GM21515 (cell line): Measurements from ENCODE around the gene MAGI1.

Experiments used
- ATAC-seq: cut with Tn5 transposase; IDR thresholded peaks from one replicate; pipeline ENCODE4 v1.9.1; 2021; ENCODE audit not compliant: unreplicated experiment

MAGI1 gene

GRCh38 chr3:65677486-65678010 is 361.2 kb downstream of the MAGI1 start:
- no peak for ATAC-seq

GRCh38 chr3:65676580-65676979 is 362.1 kb downstream of the MAGI1 start:
- ATAC-seq, result no peak

GRCh38 chr3:65675011-65675410 is 363.7 kb downstream of the MAGI1 start:
- no peak for ATAC-seq

- ATAC-seq, result no peak
Measured at GRCh38 chr3:65674226-65674625, 364.5 kb downstream of the MAGI1 start.

GRCh38 chr3:65672871-65673815 is 365.6 kb downstream of the MAGI1 start:
- no peak for ATAC-seq

GRCh38 chr3:65672061-65672460 is 366.7 kb downstream of the MAGI1 start:
- no peak for ATAC-seq

GRCh38 chr3:65671004-65671403 is 367.7 kb downstream of the MAGI1 start:
- no peak for ATAC-seq

- ATAC-seq, result no peak
Measured at GRCh38 chr3:65669163-65669875, 369.4 kb downstream of the MAGI1 start.

- ATAC-seq, result no peak
Measured at GRCh38 chr3:65667963-65668362, 370.8 kb downstream of the MAGI1 start.

GRCh38 chr3:65666448-65667091 is 372.1 kb downstream of the MAGI1 start:
- ATAC-seq, result no peak

- no peak for ATAC-seq
Measured at GRCh38 chr3:65665915-65666314, 372.8 kb downstream of the MAGI1 start.

GRCh38 chr3:65664931-65665330 is 373.8 kb downstream of the MAGI1 start:
- ATAC-seq, result no peak

- no peak for ATAC-seq
Measured at GRCh38 chr3:65664446-65664845, 374.3 kb downstream of the MAGI1 start.

- ATAC-seq, result no peak
Measured at GRCh38 chr3:65662095-65662494, 376.6 kb downstream of the MAGI1 start.

- ATAC-seq, result no peak
Measured at GRCh38 chr3:65660000-65660598, 378.6 kb downstream of the MAGI1 start.

- no peak for ATAC-seq
Measured at GRCh38 chr3:65659396-65659795, 379.3 kb downstream of the MAGI1 start.

- ATAC-seq, result no peak
Measured at GRCh38 chr3:65658401-65658800, 380.3 kb downstream of the MAGI1 start.

- no peak for ATAC-seq
Measured at GRCh38 chr3:65655061-65655460, 383.7 kb downstream of the MAGI1 start.

GRCh38 chr3:65653731-65654130 is 385.0 kb downstream of the MAGI1 start:
- no peak for ATAC-seq

GRCh38 chr3:65650247-65650646 is 388.5 kb downstream of the MAGI1 start:
- no peak for ATAC-seq

GRCh38 chr3:65647369-65647768 is 391.3 kb downstream of the MAGI1 start:
- no peak for ATAC-seq
